Breast epithelium (tissue), 4 donors: ENCODE measurements around the gene KRTAP5-1. TPM values are rescaled to one million over a fixed set of nuclear protein-coding genes. Genes with fewer than 3 reads are reported as not detected.

Experiments used
- DNase-seq, 2 donors: peaks; one replicate each; pipeline ENCODE4 v3.0.0-alpha.2; 2019; ENCODE audit warnings: low spot score in 2 of 2
- H3K27ac ChIP-seq, 2 donors: fragments of 200-600 bp; sonication (generic) in 1 of 2; one replicate each; pipeline ENCODE4 v1.5.1; 2016 to 2019; ENCODE audit warnings: mild to moderate bottlenecking in 1 of 2
- H3K27me3 ChIP-seq, 2 donors: fragments of 200-600 bp; sonication (generic) in 1 of 2; one replicate each; pipeline versions ENCODE4 v1.5.1 to v1.6.0; 2017 to 2019; ENCODE audit warnings: control low read depth in 1 of 2, mild to moderate bottlenecking in 1 of 2
- H3K36me3 ChIP-seq: fragments of 200-600 bp; one replicate; pipeline ENCODE4 v1.5.1; 2019
- H3K4me1 ChIP-seq, 2 donors: fragments of 200-600 bp; sonication (generic); one replicate each; pipeline ENCODE4 v1.5.1; 2016 to 2019; ENCODE audit warnings: control low read depth in 1 of 2
- H3K4me3 ChIP-seq, 3 donors: fragments of 200-600 bp; sonication (generic); 1 replicate in 2 of 3; 2 replicates in 1 of 3; pipeline ENCODE4 v1.5.1; 2016 to 2019; ENCODE audit warnings: mild to moderate bottlenecking in 3 of 3, moderate library complexity in 2 of 3
- H3K9me3 ChIP-seq, 2 donors: fragments of 200-600 bp; sonication (generic) in 1 of 2; one replicate each; pipeline ENCODE4 v1.5.1; 2016 to 2019; ENCODE audit warnings: control low read depth in 1 of 2
- CTCF ChIP-seq, 3 donors: fragments of 450-650 bp; IDR thresholded peaks; one replicate each; pipeline ENCODE4 v1.5.1; 2016 to 2017; ENCODE audit warnings: antibody characterized with exemption in 3 of 3, mild to moderate bottlenecking in 3 of 3, moderate library complexity in 3 of 3
- POLR2A ChIP-seq: fragments of 450-650 bp; IDR thresholded peaks from one replicate; pipeline ENCODE4 v1.6.1; 2016; ENCODE audit warnings: antibody characterized with exemption, mild to moderate bottlenecking, moderate library complexity
- POLR2AphosphoS5 ChIP-seq, 3 donors: sonication (generic); formaldehyde crosslinking; IDR thresholded peaks; one replicate each; pipeline ENCODE4 v1.6.1; 2017; ENCODE audit warnings: antibody characterized with exemption in 3 of 3
- intact Hi-C: fragments of 100-400 bp; cut with DNase I; formaldehyde crosslinking; loops from one replicate; pipeline ENCODE4 v1.15.1; 2023; ENCODE audit warnings: low total_unique reads
- total RNA-seq, 3 donors: library from RNA; depleted of rRNA; stranded (reverse); fragments of >200 nt; gene quantifications; one replicate each; pipeline ENCODE4 v1.1.0, GENCODE V29; 2016

KRTAP5-1 gene
- total RNA-seq, 3 donors from 2014 or later = not detected

- intact Hi-C loops = no loop called here
- Histone ChIP-seq H3K27me3 (peaks cover 0 to 41% of the 10 kb centered on the region in 2 donors), H3K9me3 (no peaks in the 10 kb centered on the region), H3K4me3 (no peak within 1 kb of the TSS), H3K27ac (no peak within 1 kb of the TSS), H3K4me1 (no peaks in the 10 kb centered on the region), H3K36me3 (no peaks in the 10 kb centered on the region)
- TF ChIP-seq POLR2AphosphoS5 (IDR thresholded peaks at IDR 0.05) (no peak), POLR2A (no peak)
- no peak for DNase-seq
These were observed 44.5 kb upstream of the KRTAP5-1 start, which contains the start of gene KRTAP5-5 for GRCh38 chr11:1629326-1630185. TSS of gene KRTAP5-5 (plus strand) at chr11:1629775. CDS start at chr11:1629841, 66 bp downstream.

- no peaks in the 10 kb centered on the region for H3K9me3 ChIP-seq
- no peak for DNase-seq
- no peaks in the 10 kb centered on the region for H3K4me1 ChIP-seq
- intact Hi-C loops = no loop called here
- no peak overlapping the region for H3K4me3 ChIP-seq
- H3K27ac ChIP-seq = no peak overlapping the region
- H3K27me3 ChIP-seq = peaks cover 0 to 36% of the 10 kb centered on the region in 2 donors
- no peak for TF ChIP-seq POLR2A
- peak; percentile 51 to 63 (median 54) for TF ChIP-seq CTCF (IDR thresholded peaks at IDR 0.05)
- no peak for TF ChIP-seq POLR2AphosphoS5 (IDR thresholded peaks at IDR 0.05)
- H3K36me3 ChIP-seq = no peaks in the 10 kb centered on the region
These were observed 43.6 kb upstream of the KRTAP5-1 start for GRCh38 chr11:1628506-1629325.

GRCh38 chr11:1625541-1625940, 40.5 kb upstream of the KRTAP5-1 start:
- H3K4me3 ChIP-seq = no peak overlapping the region
- no peaks in the 10 kb centered on the region for H3K9me3 ChIP-seq
- H3K36me3 ChIP-seq = no peaks in the 10 kb centered on the region
- intact Hi-C loops = no loop called here
- H3K27ac ChIP-seq = no peak overlapping the region
- TF ChIP-seq POLR2AphosphoS5 (IDR thresholded peaks at IDR 0.05) (no peak), CTCF (IDR thresholded peaks at IDR 0.05) (no peak), POLR2A (no peak)
- DNase-seq = no peak
- H3K27me3 ChIP-seq = peaks cover 0 to 14% of the 10 kb centered on the region in 2 donors
- H3K4me1 ChIP-seq = no peaks in the 10 kb centered on the region

- TF ChIP-seq CTCF (IDR thresholded peaks at IDR 0.05) = no peak
- TF ChIP-seq POLR2AphosphoS5 (IDR thresholded peaks at IDR 0.05) = no peak
- TF ChIP-seq POLR2A = no peak
- Histone ChIP-seq H3K4me1 (no peaks in the 10 kb centered on the region), H3K27ac (no peak overlapping the region), H3K27me3 (peaks cover 0 to 11% of the 10 kb centered on the region in 2 donors), H3K9me3 (no peaks in the 10 kb centered on the region), H3K36me3 (no peaks in the 10 kb centered on the region), H3K4me3 (no peak overlapping the region)
- no peak for DNase-seq
- intact Hi-C loops = no loop called here
These were observed 39.5 kb upstream of the KRTAP5-1 start for GRCh38 chr11:1624621-1625020.

GRCh38 chr11:1623716-1624115, 38.6 kb upstream of the KRTAP5-1 start:
- H3K4me1 ChIP-seq = no peaks in the 10 kb centered on the region
- no peak for TF ChIP-seq CTCF (IDR thresholded peaks at IDR 0.05)
- TF ChIP-seq POLR2AphosphoS5 (IDR thresholded peaks at IDR 0.05) = no peak
- TF ChIP-seq POLR2A = no peak
- H3K27me3 ChIP-seq = peaks cover 0 to 4% of the 10 kb centered on the region in 2 donors
- intact Hi-C loops = no loop called here
- H3K9me3 ChIP-seq = no peaks in the 10 kb centered on the region
- H3K27ac ChIP-seq = no peak overlapping the region
- H3K36me3 ChIP-seq = no peaks in the 10 kb centered on the region
- H3K4me3 ChIP-seq = no peak overlapping the region
- DNase-seq = no peak
